NT2/D1 (cell line): ENCODE results near the gene ARF1.

ENCODE experiments used
- DNase-seq: peaks from one replicate; pipeline ENCODE4 v3.0.0-alpha.2; 2011; ENCODE audit warnings: low read depth, low spot score
- H3K27me3 ChIP-seq: 2 replicates; pipeline ENCODE4 v1.6.0; 2011; ENCODE audit warnings: mild to moderate bottlenecking; ENCODE audit not compliant: insufficient read length, insufficient read depth
- H3K36me3 ChIP-seq: 2 replicates; pipeline ENCODE4 v1.6.1; 2011; ENCODE audit warnings: mild to moderate bottlenecking, low read length, mixed read lengths; ENCODE audit not compliant: insufficient read depth, insufficient read length
- H3K4me1 ChIP-seq: 2 replicates; pipeline ENCODE4 v1.5.1; 2011; ENCODE audit not compliant: insufficient read depth, insufficient read length
- H3K4me3 ChIP-seq: 2 replicates; pipeline ENCODE4 v1.5.1; 2011; ENCODE audit warnings: low read depth; ENCODE audit not compliant: insufficient read length
- H3K9ac ChIP-seq: 2 replicates; pipeline ENCODE4 v1.6.0; 2011; ENCODE audit warnings: low read depth; ENCODE audit not compliant: insufficient read length
- H3K9me3 ChIP-seq: 2 replicates; pipeline ENCODE4 v1.5.1; 2011; ENCODE audit warnings: mild to moderate bottlenecking, low read length; ENCODE audit not compliant: insufficient read depth
- SUZ12 ChIP-seq: IDR thresholded peaks from 2 replicates; pipeline ENCODE4 v1.6.1; 2011; ENCODE audit not compliant: insufficient read length, insufficient read depth; ENCODE audit errors: extremely low read depth
- YY1 ChIP-seq: IDR thresholded peaks from 2 replicates; pipeline ENCODE4 v1.6.1; 2011; ENCODE audit not compliant: insufficient read length, insufficient read depth
- ZNF274 ChIP-seq: IDR thresholded peaks from 2 replicates; pipeline ENCODE4 v1.6.1; 2011; ENCODE audit warnings: mild to moderate bottlenecking, low read depth, low read length

ARF1 gene

GRCh38 chr1:228062085-228062791, 20.3 kb upstream of the ARF1 start:
- no peak overlapping the region for H3K4me3 ChIP-seq
- DNase-seq: no peak
- H3K36me3 ChIP-seq: no peaks in the 10 kb centered on the region
- no peak overlapping the region for H3K9ac ChIP-seq
- peaks cover 34% of the 10 kb centered on the region for H3K4me1 ChIP-seq
- H3K27me3 ChIP-seq: peaks cover 37% of the 10 kb centered on the region
- TF ChIP-seq YY1 (no peak), SUZ12 (no peak), ZNF274 (no peak)
- H3K9me3 ChIP-seq: peaks cover 13% of the 10 kb centered on the region; the same call in 1 of the 2 replicates

- peaks cover 34% of the 10 kb centered on the region for H3K4me1 ChIP-seq
- H3K4me3 ChIP-seq: no peak overlapping the region
- H3K9ac ChIP-seq: no peak overlapping the region
- H3K9me3 ChIP-seq: peaks cover 13% of the 10 kb centered on the region; the same call in 1 of the 2 replicates
- DNase-seq: no peak
- no peak for TF ChIP-seq ZNF274
- H3K36me3 ChIP-seq: no peaks in the 10 kb centered on the region
- H3K27me3 ChIP-seq: peaks cover 42% of the 10 kb centered on the region
These were observed 19.7 kb upstream of the ARF1 start for GRCh38 chr1:228062812-228063211.

GRCh38 chr1:228063251-228064191, 19.0 kb upstream of the ARF1 start:
- Histone ChIP-seq H3K27me3 (peaks cover 50% of the 10 kb centered on the region), H3K9me3 (peaks cover 12% of the 10 kb centered on the region; the same call in 1 of the 2 replicates), H3K4me1 (peaks cover 34% of the 10 kb centered on the region), H3K4me3 (no peak overlapping the region), H3K36me3 (no peaks in the 10 kb centered on the region), H3K9ac (no peak overlapping the region)
- no peak for TF ChIP-seq YY1
- no peak for TF ChIP-seq SUZ12
- no peak for TF ChIP-seq ZNF274
- no peak for DNase-seq

- Histone ChIP-seq H3K9ac (no peak overlapping the region), H3K4me3 (no peak overlapping the region), H3K9me3 (peaks cover 4% of the 10 kb centered on the region; the same call in 1 of the 2 replicates), H3K36me3 (no peaks in the 10 kb centered on the region), H3K27me3 (peaks cover 54% of the 10 kb centered on the region), H3K4me1 (peaks cover 34% of the 10 kb centered on the region)
- TF ChIP-seq SUZ12 (no peak), ZNF274 (no peak), YY1 (no peak)
- DNase-seq: no peak
These were observed 18.2 kb upstream of the ARF1 start for GRCh38 chr1:228064296-228064695.

GRCh38 chr1:228064741-228065542, 17.6 kb upstream of the ARF1 start:
- H3K4me1 ChIP-seq: peaks cover 34% of the 10 kb centered on the region

GRCh38 chr1:228065543-228066347, 16.8 kb upstream of the ARF1 start:
- Histone ChIP-seq H3K36me3 (no peaks in the 10 kb centered on the region), H3K27me3 (peaks cover 66% of the 10 kb centered on the region)
- no peak for DNase-seq

More at GRCh38 chr1:228064741-228065542, 17.6 kb upstream of the ARF1 start:
- H3K9ac ChIP-seq: no peak overlapping the region
- H3K9me3 ChIP-seq: no peaks in the 10 kb centered on the region
- no peaks in the 10 kb centered on the region for H3K36me3 ChIP-seq
- H3K27me3 ChIP-seq: peaks cover 60% of the 10 kb centered on the region
- no peak overlapping the region for H3K4me3 ChIP-seq
- no peak for DNase-seq
- TF ChIP-seq SUZ12 (no peak), ZNF274 (no peak), YY1 (no peak)

More at GRCh38 chr1:228065543-228066347, 16.8 kb upstream of the ARF1 start:
- TF ChIP-seq YY1: no peak
- no peak for TF ChIP-seq ZNF274
- no peak for TF ChIP-seq SUZ12
- no peaks in the 10 kb centered on the region for H3K9me3 ChIP-seq
- no peak overlapping the region for H3K9ac ChIP-seq
- peaks cover 34% of the 10 kb centered on the region for H3K4me1 ChIP-seq
- H3K4me3 ChIP-seq: no peak overlapping the region
